GM18870 (cell line): ENCODE measurements around the gene CCL26.
"Not testable (repeated sequence)": the region's sequence is repeated elsewhere in the genome, so short reads cannot be mapped to it uniquely, and the experiment has no call there.

Experiments used
- ATAC-seq: cut with Tn5 transposase; IDR thresholded peaks from one replicate; pipeline ENCODE4 v1.9.1; 2021; ENCODE audit warnings: moderate library complexity; ENCODE audit not compliant: unreplicated experiment

CCL26 gene

GRCh38 chr7:75793676-75794075 lies 21.7 kb upstream of the CCL26 start:
- ATAC-seq: no peak

- not testable (repeated sequence) for ATAC-seq
These were observed 20.6 kb upstream of the CCL26 start for GRCh38 chr7:75792567-75792966.

- ATAC-seq: no peak
These were observed 17.4 kb upstream of the CCL26 start for GRCh38 chr7:75789361-75789924.

- ATAC-seq: not testable (repeated sequence)
These were observed 16.3 kb upstream of the CCL26 start for GRCh38 chr7:75788154-75788847.

- not testable (repeated sequence) for ATAC-seq
These were observed 11.0 kb upstream of the CCL26 start for GRCh38 chr7:75783058-75783457.

- not testable (repeated sequence) for ATAC-seq
These were observed 8.7 kb upstream of the CCL26 start for GRCh38 chr7:75780647-75781273.

GRCh38 chr7:75779516-75779915 lies 7.5 kb upstream of the CCL26 start:
- not testable (repeated sequence) for ATAC-seq

GRCh38 chr7:75779035-75779434 lies 7.0 kb upstream of the CCL26 start:
- not testable (repeated sequence) for ATAC-seq

- ATAC-seq: no peak
These were observed 4.4 kb upstream of the CCL26 start for GRCh38 chr7:75776295-75776971.

- ATAC-seq: not testable (repeated sequence)
These were observed 1.9 kb upstream of the CCL26 start for GRCh38 chr7:75773958-75774357.

GRCh38 chr7:75771224-75771623 lies 787 bp downstream of the CCL26 start:
- ATAC-seq: no peak

- ATAC-seq: no peak
These were observed 9.6 kb downstream of the CCL26 start for GRCh38 chr7:75762350-75762917.

GRCh38 chr7:75761801-75762200 lies 10.2 kb downstream of the CCL26 start:
- ATAC-seq: not testable (repeated sequence)

- no peak for ATAC-seq
These were observed 13.5 kb downstream of the CCL26 start for GRCh38 chr7:75758491-75758890.

GRCh38 chr7:75757860-75758259 lies 14.2 kb downstream of the CCL26 start:
- ATAC-seq: no peak

GRCh38 chr7:75756991-75757676 lies 14.9 kb downstream of the CCL26 start:
- ATAC-seq: no peak

GRCh38 chr7:75756206-75756990 lies 15.6 kb downstream of the CCL26 start:
- ATAC-seq: no peak

- ATAC-seq: no peak
These were observed 28.6 kb downstream of the CCL26 start for GRCh38 chr7:75743455-75743859.

GRCh38 chr7:75740846-75741497 lies 31.0 kb downstream of the CCL26 start:
- ATAC-seq: no peak
